ENCODE results near the gene TNFRSF21. TPM values are rescaled to one million over a fixed set of nuclear protein-coding genes. Genes with fewer than 3 reads are reported as not detected.

Gene TNFRSF21
- total and polyA plus RNA-seq, 2 of the 8 experiments (the other 6 are each of a cell fraction or from before 2014, with no cell fraction given) = 16.4 to 52.7 TPM

DNA sequence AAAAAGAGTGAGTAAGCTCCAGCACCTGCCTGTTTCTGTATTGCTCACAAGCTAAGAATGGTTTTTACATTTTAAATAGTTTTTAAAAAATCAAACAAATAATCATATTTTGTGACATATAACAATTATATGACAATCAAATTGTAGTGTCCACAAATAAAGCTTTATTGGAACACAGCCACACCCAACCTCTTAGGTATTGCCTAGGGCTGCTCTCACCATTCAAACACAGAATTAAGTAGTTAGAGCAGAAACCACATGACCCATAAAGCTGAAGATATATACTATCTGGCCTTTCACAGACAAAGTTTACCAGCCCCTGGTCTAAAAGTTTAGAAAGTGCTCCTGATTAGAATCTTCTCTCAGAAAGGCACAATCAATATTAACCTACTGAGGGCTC, 11.2 kb downstream of the TNFRSF21 start:
- Histone ChIP-seq H2BK12ac (ENCODE audit: low read depth, low read length) (no peak overlapping the region), H3K14ac (ENCODE audit: insufficient read length) (no peak overlapping the region), H3K23me2 (ENCODE audit: low read depth, low read length) (no peaks in the 10 kb centered on the region), H2BK15ac (ENCODE audit: low read length) (no peak overlapping the region), H2BK120ac (replicated peaks; ENCODE audit: low read depth, low read length) (no peak overlapping the region), H3K9me3 (ENCODE audit: insufficient read depth in 2 of 2, low read depth in 1 of 2, low read length in 1 of 2) (no peaks in the 10 kb centered on the region), H3K23ac (ENCODE audit: insufficient read length) (no peak overlapping the region), H3K27me3 (replicated peaks in 1 of 4; ENCODE audit: control insufficient read depth in 3 of 4, extremely low read depth in 1 of 4, insufficient read depth in 3 of 4, low read length in 3 of 4) (no peaks in the 10 kb centered on the region), H3K27ac (ENCODE audit: low read depth, low read length) (no peak overlapping the region), H3K4me2 (ENCODE audit: insufficient read depth in 1 of 2, low read depth in 2 of 2, low read length in 2 of 2) (no peak overlapping the region), H3K9ac (replicated peaks in 1 of 4; ENCODE audit: extremely low read depth in 1 of 4, low read depth in 3 of 4, low read length in 3 of 4) (no peak overlapping the region), H4K8ac (ENCODE audit: extremely low read depth, insufficient read depth, low read length) (no peak overlapping the region), H3K56ac (replicated peaks; ENCODE audit: insufficient read length, low read depth, low read length) (no peak overlapping the region), H4K91ac (replicated peaks; ENCODE audit: insufficient read length, low read length) (no peak overlapping the region), H3K79me1 (ENCODE audit: low read depth, low read length) (peaks cover 4% of the 10 kb centered on the region), H4K5ac (ENCODE audit: insufficient read length, low read depth, low read length) (no peak overlapping the region), H2AK5ac (ENCODE audit: low read depth, low read length) (no peak overlapping the region), H2AFZ (ENCODE audit: low read length) (no peak overlapping the region), H4K20me1 (replicated peaks in 1 of 2; ENCODE audit: control insufficient read depth in 1 of 2, insufficient read depth in 2 of 2, low read length in 2 of 2) (peaks cover 11 to 14% of the 10 kb centered on the region in 2 experiments), H3K4me1 (replicated peaks in 1 of 4; ENCODE audit: control insufficient read depth in 3 of 4, insufficient read depth in 4 of 4, low read length in 3 of 4) (peaks cover 0 to 11% (median 9%) of the 10 kb centered on the region in 4 experiments; a peak in 4 of 7 replicates), H3K36me3 (ENCODE audit: control insufficient read depth in 2 of 4, insufficient read depth in 4 of 4, low read length in 3 of 4) (no peaks in the 10 kb centered on the region; a peak in 1 of 8 replicates), H2BK5ac (ENCODE audit: low read depth, low read length) (no peak overlapping the region), H3K79me2 (ENCODE audit: control insufficient read depth in 1 of 2, insufficient read depth in 2 of 2, low read length in 2 of 2) (peaks cover 43 to 98% of the 10 kb centered on the region in 2 experiments), H3K4ac (replicated peaks; ENCODE audit: insufficient read length, low read depth, low read length) (no peak overlapping the region), H3K4me3 (ENCODE audit: extremely low read depth in 1 of 4, insufficient read depth in 2 of 4, low read depth in 3 of 4, low read length in 4 of 4) (no peak overlapping the region), H3K18ac (ENCODE audit: extremely low read depth, low read length) (no peak overlapping the region), H2BK20ac (ENCODE audit: low read length) (no peak overlapping the region)
- TF ChIP-seq HDAC6 (IDR thresholded peaks at IDR 0.05; ENCODE audit: low read depth, low read length) = no peak
- no peak for TF ChIP-seq EZH2 (IDR thresholded peaks at IDR 0.05; ENCODE audit: low read depth, low read length, severe bottlenecking)
- TF ChIP-seq SAP30 (IDR thresholded peaks at IDR 0.05; ENCODE audit: insufficient read depth, insufficient replicate concordance, low read length) = no peak
- no peak for TF ChIP-seq POLR2A (IDR thresholded peaks at IDR 0.05; ENCODE audit: control extremely low read depth in 1 of 2, low read depth in 2 of 2, low read length in 2 of 2)
- no peak for TF ChIP-seq TCF12 (IDR thresholded peaks at IDR 0.05; ENCODE audit: low read depth, low read length)
- no peak for TF ChIP-seq JUND (IDR thresholded peaks at IDR 0.05; ENCODE audit: low read length)
- no peak for TF ChIP-seq SP1 (IDR thresholded peaks at IDR 0.05; ENCODE audit: low read depth, low read length)
- no peak for TF ChIP-seq CEBPB (IDR thresholded peaks at IDR 0.05; ENCODE audit: low read depth, low read length)
- TF ChIP-seq SUZ12 (IDR thresholded peaks at IDR 0.05; ENCODE audit: low read length) = no peak
- TF ChIP-seq ZNF274 (IDR thresholded peaks at IDR 0.05; ENCODE audit: borderline replicate concordance, extremely low read depth, low read length) = no peak
- no peak for TF ChIP-seq JUN (IDR thresholded peaks at IDR 0.05; ENCODE audit: low read depth, low read length)
- ChIA-PET POLR2A (ENCODE audit: partially characterized antibody) (no interaction called here), CTCF (ENCODE audit: partially characterized antibody) (interaction anchor here (1.5 to 1.6 kb wide), 3 partner anchors 8 to 11 kb away, joined by 3 to 5 read pairs (median 3); partner anchors contain the start of gene TNFRSF21)
- DNase-seq (ENCODE audit: low read depth in 1 of 2, low spot score in 2 of 2) (no peak), FAIRE-seq (no peak)
